Stimulated activated CD4-positive, alpha-beta T cell treated with anti-CD3 and anti-CD28 coated beads, Interleukin-4, amount 100 ng/mL, for 48 hours (primary cell): ENCODE data around the gene PGAP3.
"Not testable (repeated sequence)": the region's sequence is repeated elsewhere in the genome, so short reads cannot be mapped to it uniquely, and the experiment has no call there.

ENCODE experiments used
- DNase-seq, 2 donors: peaks; one replicate each; pipeline ENCODE4 v3.0.0-alpha.2; 2020; ENCODE audit warnings: low read depth in 2 of 2

The PGAP3 gene

GRCh38 chr17:39715375-39716072 lies 27.7 kb upstream of the PGAP3 start:
- no peak for DNase-seq

- DNase-seq: no peak
Measured at GRCh38 chr17:39714234-39714633, 26.4 kb upstream of the PGAP3 start.

GRCh38 chr17:39711851-39712250 lies 24.0 kb upstream of the PGAP3 start:
- DNase-seq: no peak

GRCh38 chr17:39711071-39711470 lies 23.2 kb upstream of the PGAP3 start:
- not testable (repeated sequence) for DNase-seq

- DNase-seq: no peak
Measured at GRCh38 chr17:39709998-39710964, 22.4 kb upstream of the PGAP3 start.

GRCh38 chr17:39709319-39709997 lies 21.6 kb upstream of the PGAP3 start:
- DNase-seq: no peak

- DNase-seq: no peak
Measured at GRCh38 chr17:39706921-39707337, 19.1 kb upstream of the PGAP3 start.

GRCh38 chr17:39706383-39706782 lies 18.5 kb upstream of the PGAP3 start:
- no peak for DNase-seq

GRCh38 chr17:39705786-39706348 lies 18.0 kb upstream of the PGAP3 start:
- no peak for DNase-seq

- DNase-seq: no peak
Measured at GRCh38 chr17:39704821-39705551, 17.1 kb upstream of the PGAP3 start.

GRCh38 chr17:39703913-39704312 lies 16.1 kb upstream of the PGAP3 start:
- no peak for DNase-seq

GRCh38 chr17:39702901-39703893 lies 15.3 kb upstream of the PGAP3 start:
- no peak for DNase-seq

GRCh38 chr17:39701784-39702422 lies 14.0 kb upstream of the PGAP3 start:
- no peak for DNase-seq

GRCh38 chr17:39701012-39701783 lies 13.3 kb upstream of the PGAP3 start:
- no peak for DNase-seq

GRCh38 chr17:39700148-39700987 lies 12.5 kb upstream of the PGAP3 start:
- no peak for DNase-seq

GRCh38 chr17:39699818-39700147 lies 11.9 kb upstream of the PGAP3 start, which contains the start of gene ERBB2:
Gene ERBB2 (plus strand): TSS chr17:39700064. CDS start chr17:39700239, 175 bp downstream.
- no peak for DNase-seq

GRCh38 chr17:39699157-39699817 lies 11.4 kb upstream of the PGAP3 start:
- not testable (repeated sequence) for DNase-seq
